ENCODE results near the gene HECTD4. TPM values are rescaled to one million over a fixed set of nuclear protein-coding genes. Genes with fewer than 3 reads are reported as not detected.

Gene HECTD4
- total and polyA plus RNA-seq, 2 donors (not counting 1 experiment from before 2014, with no cell fraction given): 46.4 to 92.2 TPM

GRCh38 chr12:112401903-112402498 lies 19.8 kb upstream of the HECTD4 start:
- ChIA-PET POLR2A (interaction anchor here (0.7 to 0.9 kb wide), 2 partner anchors 134 to 389 kb away, joined by 4 to 6 read pairs; partner anchors contain the start of genes ERP29 and TMEM116), CTCF (interaction anchor here (2.8 kb wide), 1 partner anchor 15 kb away, joined by 10 read pairs; no protein-coding TSS in a partner anchor)
- H3K27ac Mint-ChIP-seq: no peak overlapping the region

More at GRCh38 chr12:112401903-112402498, 19.8 kb upstream of the HECTD4 start:
- TF ChIP-seq CTCF (IDR thresholded peaks at IDR 0.05) (no peak), EZH2 (IDR thresholded peaks at IDR 0.05; ENCODE audit: borderline replicate concordance, insufficient read depth, low read depth, low read length, poor library complexity, severe bottlenecking) (no peak)
- H3K4me3 Mint-ChIP-seq: no peak overlapping the region
- ATAC-seq (ENCODE audit: low read depth): no peak
- Histone ChIP-seq H3K27ac (ENCODE audit: low read length in 2 of 2) (peak overlapping the region in 1 of 2 donors; percentile 23), H4K20me1 (ENCODE audit: control insufficient read depth, insufficient read depth, low read length, poor library complexity, severe bottlenecking) (peaks cover 17% of the 10 kb centered on the region), H3K9ac (ENCODE audit: low read length) (no peak overlapping the region), H3K79me2 (ENCODE audit: control insufficient read depth, insufficient read depth, low read length) (no peaks in the 10 kb centered on the region), H3K36me3 (replicated peaks in 1 of 2; ENCODE audit: control extremely low read depth in 1 of 2, control insufficient read depth in 1 of 2, extremely low read depth in 1 of 2, insufficient read depth in 2 of 2, low read length in 1 of 2) (peaks cover 10 to 28% of the 10 kb centered on the region in 2 experiments), H3K4me1 (ENCODE audit: control insufficient read depth in 2 of 2, insufficient read depth in 2 of 2, low read length in 2 of 2) (no peaks in the 10 kb centered on the region), H3K4me3 (ENCODE audit: control extremely low read depth in 1 of 5, extremely low read depth in 1 of 5, insufficient read depth in 1 of 5, low read depth in 2 of 5, low read length in 4 of 5) (no peak overlapping the region), H3K9me3 (ENCODE audit: control extremely low read depth in 1 of 3, control insufficient read depth in 2 of 3, insufficient read depth in 1 of 3, low read length in 2 of 3) (no peaks in the 10 kb centered on the region), H3K27me3 (replicated peaks in 1 of 4; ENCODE audit: control extremely low read depth in 1 of 4, control insufficient read depth in 3 of 4, insufficient read depth in 4 of 4, low read length in 3 of 4) (no peaks in the 10 kb centered on the region), H3K4me2 (replicated peaks; ENCODE audit: low read depth, low read length, poor library complexity, severe bottlenecking) (no peak overlapping the region), H2AFZ (ENCODE audit: insufficient read depth, low read depth, low read length, poor library complexity, severe bottlenecking) (no peak overlapping the region)
- H3K9me3 Mint-ChIP-seq (ENCODE audit: insufficient read depth): no peaks in the 10 kb centered on the region
- intact Hi-C loops (cut with micrococcal nuclease): no loop called here
- no CpG with 5 or more reads among the region's 5 CpGs for WGBS (ENCODE audit: insufficient coverage)
- no peak for DNase-seq
- H3K4me1 Mint-ChIP-seq: peaks cover 3% of the 10 kb centered on the region
- H3K27me3 Mint-ChIP-seq: no peaks in the 10 kb centered on the region

Data from B cell (primary cell).